Naive thymus-derived CD8-positive, alpha-beta T cell (primary cell): ENCODE data around the gene PHOSPHO2. TPM values are rescaled to one million over a fixed set of nuclear protein-coding genes. Genes with fewer than 3 reads are reported as not detected.
"Not testable (repeated sequence)": the region's sequence is repeated elsewhere in the genome, so short reads cannot be mapped to it uniquely, and the experiment has no call there.

Experiments used
- ATAC-seq, 2 donors: fragments of 150-1000 bp; cut with Tn5 transposase in 1 of 2; sonication (Bioruptor Pico), chemical (Tn5 transposase) in 1 of 2; 1 replicate in 1 of 2; 2 replicates in 1 of 2; pipeline ENCODE4 v1.10.0; 2021; ENCODE audit warnings: mild to moderate bottlenecking in 2 of 2, moderate library complexity in 2 of 2
- POLR2A ChIA-PET: fragments of 350-600 bp; sonication (Branson Sonifier 250); formaldehyde crosslinking; loops from one replicate; lab custom pipeline; 2021; ENCODE audit warnings: antibody characterized with exemption; lab: Charles Lee
- DNase-seq, 10 donors: peaks; one replicate each; pipeline versions ENCODE4 v3.0.0 to v3.0.0-alpha.2; 2020 to 2022
- H3K27ac Mint-ChIP-seq, 10 donors: one replicate each; pipeline ENCODE4 v1.8.0; 2020 to 2022; ENCODE audit warnings: mild to moderate bottlenecking in 10 of 10, mixed read lengths in 10 of 10, moderate library complexity in 4 of 10, inconsistent platforms in 1 of 10
- H3K27me3 Mint-ChIP-seq, 5 donors: one replicate each; pipeline ENCODE4 v1.8.0; 2021 to 2022; ENCODE audit warnings: mixed read lengths in 5 of 5
- H3K36me3 Mint-ChIP-seq, 3 donors: one replicate each; pipeline ENCODE4 v1.8.0; 2020 to 2022; ENCODE audit warnings: mixed read lengths in 3 of 3, mild to moderate bottlenecking in 2 of 3, inconsistent platforms in 1 of 3
- H3K4me1 Mint-ChIP-seq, 4 donors: one replicate each; pipeline ENCODE4 v1.8.0; 2021 to 2022; ENCODE audit warnings: mixed read lengths in 4 of 4
- H3K4me3 Mint-ChIP-seq, 10 donors: one replicate each; pipeline ENCODE4 v1.8.0; 2020 to 2022; ENCODE audit warnings: mild to moderate bottlenecking in 10 of 10, mixed read lengths in 10 of 10, moderate library complexity in 6 of 10, inconsistent platforms in 1 of 10
- H3K9me3 Mint-ChIP-seq, 9 donors: one replicate each; pipeline ENCODE4 v1.8.0; 2020 to 2022; ENCODE audit warnings: mixed read lengths in 9 of 9, mild to moderate bottlenecking in 3 of 9, inconsistent platforms in 1 of 9, moderate library complexity in 1 of 9
- polyA plus RNA-seq, 3 donors: library from polyadenylated mRNA; unstranded; fragments of 300-500 nt; fragmentation: Illumina TruSeq; gene quantifications; one replicate each; pipeline ENCODE4 v1.2.3, GENCODE V29; 2021
- total RNA-seq, 8 experiments: library from RNA in 2 of 8; stranded (reverse) in 2 of 8; gene quantifications; one replicate each; pipeline ENCODE4 v1.2.3 and lab custom pipeline; 2021 to 2026

Gene PHOSPHO2
- total and polyA plus RNA-seq, 5 experiments from 2014 or later: 5.5 to 8.8 (median 7.7) TPM

- H3K27me3 Mint-ChIP-seq: peaks cover 0 to 4% (median 2%) of the 10 kb centered on the region in 5 donors
- DNase-seq (no peak), ATAC-seq (no peak)
- H3K27ac Mint-ChIP-seq: no peak overlapping the region
- H3K9me3 Mint-ChIP-seq: peaks cover 0 to 2% (median 0%) of the 10 kb centered on the region in 9 donors
- no peaks in the 10 kb centered on the region for H3K36me3 Mint-ChIP-seq
- POLR2A ChIA-PET: no interaction called here
- no peak overlapping the region for H3K4me3 Mint-ChIP-seq
- H3K4me1 Mint-ChIP-seq: no peaks in the 10 kb centered on the region
Measured at GRCh38 chr2:169667583-169667982, 26.7 kb upstream of the PHOSPHO2 start.

GRCh38 chr2:169670215-169670651 lies 24.0 kb upstream of the PHOSPHO2 start:
- Mint-ChIP-seq H3K27me3 (peaks cover 0 to 10% (median 6%) of the 10 kb centered on the region in 5 donors), H3K4me1 (no peaks in the 10 kb centered on the region), H3K36me3 (no peaks in the 10 kb centered on the region), H3K4me3 (no peak overlapping the region), H3K27ac (no peak overlapping the region), H3K9me3 (peaks cover 0 to 2% (median 0%) of the 10 kb centered on the region in 9 donors)
- DNase-seq: no peak
- no peak for ATAC-seq
- POLR2A ChIA-PET: no interaction called here

DNA sequence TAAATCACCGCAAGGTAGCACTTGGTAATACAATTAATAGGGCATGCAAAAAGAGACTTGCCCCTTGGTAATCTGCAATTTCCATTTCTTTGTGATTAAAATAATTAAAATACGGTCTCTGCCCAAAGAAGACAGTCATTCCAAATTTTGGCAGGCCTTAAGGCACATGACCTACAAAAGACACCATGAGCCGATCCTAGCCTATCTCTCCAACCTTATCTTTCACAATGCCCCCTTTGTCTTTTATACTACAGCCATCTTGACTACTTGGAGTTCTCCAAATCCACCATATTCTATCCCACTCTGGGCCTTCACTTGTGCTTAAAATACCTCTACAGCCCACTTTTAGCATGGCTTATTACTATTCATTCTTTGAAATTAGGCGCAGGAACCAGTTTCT lies 23.3 kb upstream of the PHOSPHO2 start:
- no peak overlapping the region for H3K4me3 Mint-ChIP-seq
- H3K27me3 Mint-ChIP-seq: peaks cover 0 to 10% (median 7%) of the 10 kb centered on the region in 5 donors

GRCh38 chr2:169672406-169672805 lies 21.9 kb upstream of the PHOSPHO2 start:
- peaks cover 0 to 2% (median 0%) of the 10 kb centered on the region in 9 donors for H3K9me3 Mint-ChIP-seq
- no peaks in the 10 kb centered on the region for H3K4me1 Mint-ChIP-seq
- POLR2A ChIA-PET: no interaction called here
- peaks cover 0 to 7% (median 6%) of the 10 kb centered on the region in 5 donors for H3K27me3 Mint-ChIP-seq
- H3K4me3 Mint-ChIP-seq: no peak overlapping the region
- ATAC-seq: no peak
- no peak overlapping the region for H3K27ac Mint-ChIP-seq
- no peaks in the 10 kb centered on the region for H3K36me3 Mint-ChIP-seq
- no peak for DNase-seq

More for the DNA sequence above, 23.3 kb upstream of the PHOSPHO2 start:
- H3K36me3 Mint-ChIP-seq: no peaks in the 10 kb centered on the region
- no peaks in the 10 kb centered on the region for H3K4me1 Mint-ChIP-seq
- DNase-seq (no peak), ATAC-seq (no peak)
- POLR2A ChIA-PET: no interaction called here
- H3K9me3 Mint-ChIP-seq: peaks cover 0 to 2% (median 0%) of the 10 kb centered on the region in 9 donors
- no peak overlapping the region for H3K27ac Mint-ChIP-seq

DNA sequence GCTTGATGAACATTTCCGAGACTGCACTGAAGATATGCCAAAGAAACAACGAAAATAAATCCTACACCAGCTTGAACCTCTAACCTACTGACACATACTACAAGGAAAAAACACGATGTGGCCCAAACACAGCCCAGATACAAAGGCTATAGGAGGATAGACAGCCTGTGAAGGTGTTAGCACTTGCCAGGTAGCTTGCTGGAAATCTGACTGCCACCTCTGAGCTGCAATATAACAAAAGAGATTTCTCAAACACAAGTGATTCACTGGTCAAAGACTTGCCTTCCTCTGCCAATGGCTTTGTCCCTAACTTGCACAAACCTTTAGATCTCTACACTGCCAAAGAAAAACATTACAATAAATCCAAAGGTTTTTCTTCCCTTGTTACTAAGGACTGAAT lies 21.2 kb upstream of the PHOSPHO2 start:
- POLR2A ChIA-PET: no interaction called here
- Mint-ChIP-seq H3K9me3 (peaks cover 0 to 2% (median 0%) of the 10 kb centered on the region in 9 donors), H3K27me3 (peaks cover 0 to 7% (median 6%) of the 10 kb centered on the region in 5 donors), H3K36me3 (no peaks in the 10 kb centered on the region), H3K4me1 (no peaks in the 10 kb centered on the region), H3K4me3 (no peak overlapping the region), H3K27ac (no peak overlapping the region)
- DNase-seq: no peak
- ATAC-seq: no peak

DNA sequence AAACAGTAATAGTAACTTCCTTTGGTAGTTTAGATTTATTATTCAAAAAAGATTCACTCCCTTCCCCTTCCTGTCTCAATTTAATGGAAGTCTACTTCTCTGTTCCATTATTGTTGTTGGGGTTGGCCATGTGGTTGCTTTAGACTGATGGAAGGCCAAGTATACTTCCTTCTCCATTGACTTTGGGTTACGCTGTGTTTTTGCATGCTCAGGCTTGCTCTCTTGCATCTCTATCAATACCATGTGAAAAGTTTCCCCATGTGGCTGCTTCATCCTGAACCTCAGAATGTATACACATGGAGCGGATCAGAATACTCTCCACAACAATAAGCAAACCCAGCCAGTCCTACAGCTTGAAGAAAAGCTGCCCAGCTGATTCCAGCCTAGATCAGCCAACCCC lies 20.3 kb upstream of the PHOSPHO2 start:
- ATAC-seq (no peak), DNase-seq (no peak)
- no peak overlapping the region for H3K4me3 Mint-ChIP-seq
- peaks cover 0 to 2% (median 0%) of the 10 kb centered on the region in 9 donors for H3K9me3 Mint-ChIP-seq
- no peaks in the 10 kb centered on the region for H3K36me3 Mint-ChIP-seq
- no peak overlapping the region for H3K27ac Mint-ChIP-seq
- no peaks in the 10 kb centered on the region for H3K4me1 Mint-ChIP-seq
- POLR2A ChIA-PET: no interaction called here
- peaks cover 0 to 7% (median 6%) of the 10 kb centered on the region in 5 donors for H3K27me3 Mint-ChIP-seq

DNA sequence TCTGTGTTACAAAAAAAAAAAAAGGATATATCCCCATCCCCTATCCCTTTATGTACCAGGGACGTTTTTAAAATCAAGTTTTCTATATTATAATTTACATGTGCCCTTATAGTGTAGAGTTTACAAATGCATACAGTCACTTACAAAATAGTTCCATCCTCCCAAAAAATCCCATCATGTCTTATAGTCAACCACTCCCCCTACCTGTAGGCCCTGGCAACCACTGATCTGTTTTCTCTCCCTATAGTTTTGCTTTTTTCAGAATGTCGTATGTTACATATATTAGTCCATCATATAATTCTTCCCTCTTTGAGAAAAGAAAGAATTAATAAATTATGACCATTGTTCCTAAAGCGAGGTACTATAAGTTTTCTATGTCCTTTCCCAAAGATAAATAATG lies 17.9 kb upstream of the PHOSPHO2 start:
- Mint-ChIP-seq H3K4me3 (no peak overlapping the region), H3K9me3 (peaks cover 0 to 8% (median 0%) of the 10 kb centered on the region in 9 donors), H3K27ac (no peak overlapping the region), H3K27me3 (peaks cover 0 to 7% (median 4%) of the 10 kb centered on the region in 5 donors), H3K4me1 (no peaks in the 10 kb centered on the region), H3K36me3 (no peaks in the 10 kb centered on the region)
- ATAC-seq (no peak), DNase-seq (no peak)
- POLR2A ChIA-PET: no interaction called here

GRCh38 chr2:169676850-169677249 lies 17.4 kb upstream of the PHOSPHO2 start:
- ATAC-seq (no peak), DNase-seq (no peak)
- Mint-ChIP-seq H3K27me3 (peaks cover 0 to 7% (median 4%) of the 10 kb centered on the region in 5 donors), H3K4me3 (no peak overlapping the region), H3K27ac (no peak overlapping the region), H3K36me3 (no peaks in the 10 kb centered on the region), H3K9me3 (peaks cover 0 to 8% (median 0%) of the 10 kb centered on the region in 9 donors), H3K4me1 (no peaks in the 10 kb centered on the region)
- POLR2A ChIA-PET: no interaction called here

DNA sequence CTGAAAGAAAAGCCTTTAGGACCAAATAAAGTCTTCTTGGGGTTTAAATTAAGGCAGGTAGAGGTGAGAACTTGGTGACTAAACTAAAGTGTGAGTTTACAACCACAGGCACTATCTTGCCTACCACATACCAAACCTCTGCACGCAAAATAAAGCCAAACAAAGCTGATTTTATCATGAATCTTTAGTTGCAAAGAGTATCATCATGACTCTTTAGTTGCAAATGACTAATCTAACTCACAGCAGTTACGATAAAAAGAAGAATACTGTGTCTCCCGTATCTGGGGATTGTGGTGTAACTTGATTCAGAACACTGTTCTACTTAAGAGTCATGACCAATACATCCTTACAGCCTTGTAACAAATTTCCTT lies 11.2 kb upstream of the PHOSPHO2 start:
- Mint-ChIP-seq H3K9me3 (peaks cover 0 to 8% (median 0%) of the 10 kb centered on the region in 9 donors), H3K27me3 (no peaks in the 10 kb centered on the region), H3K36me3 (no peaks in the 10 kb centered on the region), H3K27ac (peak overlapping the region in 3 of 10 donors; percentile 37 to 47 (median 39)), H3K4me3 (peak overlapping the region in 1 of 10 donors; percentile 31), H3K4me1 (peaks cover 0 to 15% (median 0%) of the 10 kb centered on the region in 4 donors)
- POLR2A ChIA-PET: no interaction called here
- ATAC-seq (no peak), DNase-seq (peak in 1 of 10 donors; percentile 22)

GRCh38 chr2:169683425-169684134 lies 10.7 kb upstream of the PHOSPHO2 start:
- Mint-ChIP-seq H3K36me3 (peaks cover 0 to 4% (median 0%) of the 10 kb centered on the region in 3 donors), H3K4me3 (no peak overlapping the region), H3K4me1 (peaks cover 0 to 15% (median 0%) of the 10 kb centered on the region in 4 donors), H3K27me3 (peaks cover 0 to 4% (median 0%) of the 10 kb centered on the region in 5 donors), H3K9me3 (peaks cover 0 to 13% (median 4%) of the 10 kb centered on the region in 9 donors), H3K27ac (peak overlapping the region in 4 of 10 donors; percentile 37 to 47 (median 40))
- DNase-seq (no peak), ATAC-seq (no peak)
- POLR2A ChIA-PET: no interaction called here

- Mint-ChIP-seq H3K4me3 (no peak overlapping the region), H3K27me3 (peaks cover 0 to 7% (median 0%) of the 10 kb centered on the region in 5 donors), H3K4me1 (peaks cover 0 to 15% (median 0%) of the 10 kb centered on the region in 4 donors), H3K27ac (peak overlapping the region in 2 of 10 donors; percentile 37 to 39), H3K36me3 (peaks cover 0 to 7% (median 3%) of the 10 kb centered on the region in 3 donors), H3K9me3 (peaks cover 0 to 15% (median 8%) of the 10 kb centered on the region in 9 donors)
- ATAC-seq: no peak
- POLR2A ChIA-PET: no interaction called here
- no peak for DNase-seq
Measured at GRCh38 chr2:169684135-169684565, 10.1 kb upstream of the PHOSPHO2 start.

DNA sequence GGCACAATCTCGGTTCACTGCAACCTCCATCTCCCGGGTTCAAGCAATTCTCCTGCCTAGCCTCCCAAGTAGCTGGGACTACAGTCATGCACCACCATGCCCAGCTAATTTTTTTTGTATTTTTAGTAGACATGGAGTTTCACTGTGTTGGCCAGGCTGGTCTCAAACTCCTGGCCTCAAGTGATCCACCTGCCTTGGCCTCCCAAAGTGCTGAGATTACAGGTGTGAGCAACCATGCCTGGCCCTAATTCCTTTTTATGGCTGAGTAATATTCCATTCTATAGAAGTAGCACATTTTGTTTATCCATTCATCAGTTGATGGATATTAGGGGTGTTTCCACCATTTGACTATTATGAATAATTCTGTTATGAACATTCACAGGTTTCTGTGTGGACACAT lies 9.6 kb upstream of the PHOSPHO2 start:
- POLR2A ChIA-PET, ATAC-seq, DNase-seq, H3K4me3 Mint-ChIP-seq, H3K36me3 Mint-ChIP-seq, H3K27ac Mint-ChIP-seq, H3K27me3 Mint-ChIP-seq: not testable (repeated sequence)
- peaks cover 0 to 20% (median 8%) of the 10 kb centered on the region in 9 donors for H3K9me3 Mint-ChIP-seq
- H3K4me1 Mint-ChIP-seq: peaks cover 0 to 15% (median 0%) of the 10 kb centered on the region in 4 donors

DNA sequence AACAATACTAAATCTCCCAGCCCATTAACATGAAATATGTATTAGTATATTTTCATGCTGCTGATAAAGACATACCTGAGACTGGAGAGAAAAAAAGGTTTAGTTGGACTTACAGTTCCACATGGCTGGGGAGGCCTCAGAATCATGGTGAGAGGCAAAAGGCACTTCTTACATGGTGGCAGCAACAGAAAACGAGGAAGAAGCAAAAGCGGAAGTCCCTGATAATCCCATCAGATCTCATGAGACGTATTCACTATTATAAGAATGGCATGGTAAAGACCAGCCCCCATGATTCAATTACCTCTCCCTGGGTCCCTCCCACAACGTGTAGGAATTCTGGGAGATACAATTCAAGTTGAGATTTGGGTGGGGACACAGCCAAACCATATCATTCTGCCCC lies 7.4 kb upstream of the PHOSPHO2 start:
- Mint-ChIP-seq H3K9me3 (peaks cover 6 to 28% (median 23%) of the 10 kb centered on the region in 9 donors), H3K27me3 (peaks cover 0 to 14% (median 4%) of the 10 kb centered on the region in 5 donors), H3K36me3 (peaks cover 0 to 20% (median 14%) of the 10 kb centered on the region in 3 donors), H3K4me1 (peaks cover 0 to 15% (median 0%) of the 10 kb centered on the region in 4 donors)
- POLR2A ChIA-PET, DNase-seq, H3K27ac Mint-ChIP-seq, H3K4me3 Mint-ChIP-seq, ATAC-seq: not testable (repeated sequence)
